AG20443 (cell line): ENCODE data around the gene TET3.

Experiments
- DNase-seq: peaks from one replicate; pipeline ENCODE4 v3.0.0; 2012; ENCODE audit warnings: low spot score, mixed read lengths

Gene TET3

DNA sequence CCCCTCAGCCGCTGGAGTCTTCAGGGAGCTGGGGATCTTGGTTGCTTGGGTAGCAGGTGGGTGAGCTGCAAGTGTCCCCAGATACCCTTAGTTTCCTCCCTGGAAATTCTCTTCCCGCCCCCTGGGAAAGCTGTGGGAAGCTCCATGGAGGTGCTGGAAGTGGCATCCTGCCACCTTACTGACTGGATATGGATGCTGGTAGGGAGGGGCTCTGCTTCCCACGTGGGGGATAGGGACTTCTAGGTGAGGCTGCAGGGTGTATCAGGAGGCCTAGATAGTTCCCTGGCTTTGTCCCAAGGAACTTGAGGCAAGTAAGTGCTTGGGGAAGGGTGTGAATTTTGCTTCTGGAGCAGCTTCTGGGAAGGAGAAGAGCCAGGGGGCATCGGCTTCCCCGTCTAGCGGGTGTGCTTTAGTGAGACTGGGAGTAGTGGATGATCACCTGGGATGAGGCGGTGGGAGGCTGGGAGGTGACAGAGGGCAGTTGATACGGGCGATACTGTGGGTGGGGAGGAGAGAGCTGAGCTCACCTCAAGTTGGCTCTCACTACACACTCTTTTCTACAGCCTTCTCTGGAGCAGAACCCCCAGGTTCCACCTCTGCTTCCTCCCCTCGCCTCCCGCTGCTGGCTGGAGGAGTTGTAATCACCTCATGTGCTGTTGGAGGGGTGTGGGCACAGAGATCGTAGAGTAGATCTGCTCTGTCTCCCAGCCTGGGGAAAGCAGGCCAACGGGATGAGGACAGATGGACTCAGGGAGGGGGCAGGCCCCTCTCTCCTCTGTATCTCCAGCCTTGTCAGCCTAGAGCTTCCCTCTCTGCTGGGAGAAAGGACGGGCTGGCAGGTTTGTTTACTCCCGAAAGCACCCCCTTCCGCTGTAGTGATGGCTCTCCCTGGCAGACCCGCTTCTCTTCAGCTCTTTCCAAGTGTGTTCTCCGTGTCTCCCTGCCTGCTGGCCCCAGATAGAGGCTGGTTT is 19.8 kb downstream of the TET3 start:
- DNase-seq, result no peak

- DNase-seq, result no peak
Measured at GRCh38 chr2:74005786-74006185, 21.1 kb downstream of the TET3 start.

DNA sequence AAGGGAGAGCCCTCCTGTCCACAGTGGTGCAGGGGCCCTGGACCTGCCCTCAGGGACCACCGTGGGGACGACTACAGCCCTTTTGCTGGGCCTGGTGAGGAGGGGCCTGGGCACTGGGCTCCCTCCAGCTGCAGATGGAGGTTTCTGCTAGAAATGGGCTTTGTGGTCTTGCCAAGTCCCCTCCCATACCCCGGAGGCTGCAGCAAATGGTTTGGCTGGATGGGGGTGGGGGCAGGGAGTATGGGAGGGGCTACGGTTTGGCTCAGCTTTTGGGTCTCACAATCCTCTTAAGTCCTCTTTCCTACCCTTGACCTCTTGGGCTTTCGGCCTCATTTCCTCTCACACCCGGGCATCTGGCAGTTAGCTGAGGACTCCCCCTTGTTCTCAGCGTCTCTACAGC is 21.7 kb downstream of the TET3 start:
- no peak for DNase-seq

DNA sequence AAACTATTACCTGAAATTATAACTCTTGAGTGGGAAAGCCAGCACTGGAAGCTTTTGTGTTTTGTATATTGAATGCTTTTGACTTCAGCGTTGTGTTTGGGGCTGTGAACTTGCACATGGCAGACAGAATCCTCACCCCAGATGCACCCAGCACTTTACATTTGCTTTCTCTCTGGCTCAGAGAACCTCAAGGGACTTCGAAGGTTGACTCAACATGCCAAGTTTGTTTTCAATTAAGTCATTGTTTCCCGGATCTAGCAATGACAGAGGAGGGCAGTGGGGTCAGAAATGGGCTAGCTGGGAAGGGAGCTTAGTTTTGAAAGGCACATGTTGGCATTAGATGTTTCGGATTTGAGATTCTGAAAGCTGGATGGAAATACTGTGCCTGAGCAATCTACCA is 22.4 kb downstream of the TET3 start:
- DNase-seq, result no peak

DNA sequence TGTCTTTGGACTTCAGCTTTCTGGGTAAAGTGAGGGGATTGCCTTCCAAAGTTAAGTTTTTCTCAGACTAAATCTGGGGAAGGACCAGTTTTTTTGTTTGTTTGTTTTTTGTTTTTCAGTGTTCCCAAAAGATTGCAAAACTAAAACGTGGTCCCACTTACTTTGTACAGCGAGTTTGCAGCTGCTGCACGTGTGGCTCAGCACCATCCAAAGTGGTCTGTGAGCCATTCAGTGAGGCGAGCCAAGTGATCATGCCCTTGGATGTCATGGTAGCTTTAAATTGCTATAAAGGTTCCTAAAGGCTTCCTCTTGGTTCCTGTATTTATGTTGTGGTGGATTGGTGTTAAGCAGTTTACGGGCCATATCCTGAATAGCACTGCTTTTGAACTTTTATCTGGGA is 23.0 kb downstream of the TET3 start:
- no peak for DNase-seq

DNA sequence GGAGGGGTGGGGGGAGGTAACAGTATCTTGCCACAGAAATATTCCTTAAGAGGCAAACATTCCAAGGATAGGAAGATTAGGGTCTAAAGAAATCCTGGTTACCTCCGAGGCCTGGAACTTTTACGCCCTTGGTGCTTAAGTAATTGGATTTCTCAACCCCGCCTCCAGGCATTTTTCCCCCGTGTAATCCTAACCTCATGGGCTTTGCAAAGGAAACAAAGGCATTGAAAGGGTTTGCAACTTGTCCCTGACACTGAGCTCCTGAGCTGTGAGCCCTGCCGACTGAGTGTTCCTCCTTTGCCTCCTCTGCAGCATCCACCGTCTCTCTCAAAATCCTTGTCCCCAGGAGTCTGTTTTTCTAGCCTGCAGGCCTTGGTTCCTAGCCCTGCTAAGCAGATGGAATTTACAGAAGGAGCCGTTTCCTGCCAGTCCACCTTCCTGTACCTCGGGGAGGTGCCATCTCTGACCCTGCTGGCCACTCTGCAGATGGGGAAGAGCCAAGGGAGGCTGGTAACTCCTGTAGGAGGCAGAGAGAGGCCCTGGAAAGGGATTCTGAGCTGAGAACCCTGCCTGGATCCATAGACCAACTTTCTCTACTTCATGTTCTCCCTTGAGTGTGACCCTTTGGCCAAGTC is 24.2 kb downstream of the TET3 start:
- DNase-seq, result no peak

DNA sequence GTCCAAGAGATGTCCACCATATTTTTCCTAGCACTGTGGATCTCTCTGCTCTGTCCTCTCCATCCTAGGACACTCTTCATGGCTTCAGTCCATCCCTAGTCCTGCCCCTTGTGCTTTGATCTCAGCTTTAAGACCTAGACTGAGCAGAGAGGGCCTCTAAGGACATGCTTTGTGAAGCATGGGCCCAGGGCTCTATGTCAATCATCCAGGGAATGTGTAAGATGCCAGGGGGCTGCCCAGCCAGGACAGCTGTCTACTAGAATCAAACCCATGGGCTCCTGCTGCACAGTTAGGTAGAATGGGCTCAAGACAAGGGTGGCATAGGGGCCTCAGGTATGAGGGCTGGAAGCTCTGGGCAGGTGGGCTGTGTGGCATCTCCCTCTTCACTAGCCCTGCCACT is 24.9 kb downstream of the TET3 start:
- DNase-seq, result no peak

DNA sequence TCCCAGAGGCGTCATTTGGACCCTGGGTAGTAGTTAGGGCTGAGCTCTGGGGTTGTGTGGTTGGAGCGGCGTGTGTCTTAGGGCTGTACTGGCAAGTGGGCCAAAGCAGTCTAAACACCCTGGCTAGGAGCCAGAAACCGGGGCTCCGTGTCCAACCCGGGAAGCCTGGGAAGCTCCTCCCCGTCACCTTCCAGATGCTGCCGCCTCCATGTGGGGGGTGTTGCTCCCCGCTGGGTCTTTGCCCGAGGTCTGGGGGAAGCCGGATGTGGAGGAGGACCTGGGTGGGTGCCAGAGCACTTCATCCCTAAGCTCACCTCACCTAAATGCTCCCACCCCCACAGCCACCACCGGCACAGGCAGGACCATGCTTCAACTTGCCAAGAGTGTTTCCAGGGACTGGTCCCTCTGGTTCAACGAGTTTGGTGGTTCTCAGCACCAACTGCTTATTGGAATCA is 25.4 kb downstream of the TET3 start:
- no peak for DNase-seq

DNA sequence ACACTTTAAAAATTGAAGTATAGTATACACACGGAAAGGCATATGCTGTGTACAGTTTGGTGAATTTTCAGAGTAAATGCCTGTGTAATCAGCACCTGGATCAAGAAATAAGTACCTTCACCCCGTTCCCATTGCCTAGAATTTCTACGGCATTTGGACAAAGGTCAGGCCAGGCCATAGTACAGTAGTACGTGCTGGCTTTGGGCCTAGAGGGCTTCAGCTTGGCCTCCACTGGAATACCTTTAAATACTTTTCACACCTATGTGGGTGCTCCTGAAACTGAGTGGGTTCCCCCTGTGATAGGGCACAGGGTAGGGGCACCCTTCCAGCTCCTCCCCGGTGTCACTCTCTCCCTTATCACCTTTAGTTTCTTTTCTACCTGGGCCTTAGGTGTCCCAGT is 26.5 kb downstream of the TET3 start:
- no peak for DNase-seq

DNA sequence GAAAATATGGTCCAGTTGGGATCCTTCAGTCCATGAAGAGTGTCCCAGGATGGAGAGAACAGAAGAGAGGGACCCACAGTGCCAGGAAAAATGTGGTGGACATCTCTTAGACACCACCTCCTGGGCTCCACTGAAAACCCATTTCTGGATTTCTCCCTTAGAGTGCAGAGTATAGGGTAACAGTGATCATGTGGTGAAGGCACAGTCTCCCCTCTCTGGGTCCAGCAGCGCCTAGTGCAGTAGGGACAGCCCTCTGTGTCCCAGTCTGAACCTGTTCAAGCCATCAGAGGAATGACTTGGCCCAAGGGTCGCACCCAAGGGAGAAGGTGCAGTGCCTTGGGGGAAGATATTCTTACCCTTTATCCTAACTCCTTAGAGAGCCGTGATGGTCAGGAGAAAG is 30.1 kb downstream of the TET3 start:
- no peak for DNase-seq

GRCh38 chr2:74017223-74017622 is 32.5 kb downstream of the TET3 start:
- no peak for DNase-seq

- DNase-seq, result no peak
Measured at GRCh38 chr2:74019516-74019915, 34.8 kb downstream of the TET3 start.

- no peak for DNase-seq
Measured at GRCh38 chr2:74020702-74021406, 36.1 kb downstream of the TET3 start.

GRCh38 chr2:74021407-74021755 is 36.7 kb downstream of the TET3 start:
- no peak for DNase-seq

- DNase-seq, result no peak
Measured at GRCh38 chr2:74024216-74024615, 39.5 kb downstream of the TET3 start.

DNA sequence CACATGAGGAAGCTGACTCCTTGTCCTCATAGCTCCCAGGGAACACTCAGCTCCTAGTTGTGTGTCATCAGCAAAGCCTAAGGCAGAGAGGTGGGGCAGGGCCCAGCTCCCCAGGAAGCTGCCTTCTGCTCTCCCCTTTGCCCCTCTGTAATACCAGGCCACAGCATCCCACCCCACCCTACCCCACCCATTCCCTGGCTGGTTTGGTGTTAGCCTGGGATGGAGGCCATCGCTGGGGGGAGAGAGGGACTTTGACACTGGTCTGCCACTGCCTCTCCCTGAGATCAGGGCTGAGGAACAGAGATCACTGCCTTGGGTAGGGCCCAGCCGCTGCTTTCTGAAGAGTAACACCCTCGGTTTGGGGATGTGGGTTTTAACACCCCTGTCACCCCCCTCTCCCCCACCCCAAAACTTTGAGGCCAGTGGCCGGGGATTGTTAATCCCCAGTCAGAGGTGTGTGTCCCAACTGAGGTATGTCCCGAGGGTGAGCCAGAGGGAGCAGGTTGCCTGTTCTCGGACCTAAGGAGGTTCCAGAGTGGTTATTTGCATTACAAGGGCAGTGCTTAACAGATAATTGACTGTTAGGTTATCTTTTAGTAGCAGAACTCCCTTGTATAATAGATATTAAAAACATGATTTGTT is 41.4 kb downstream of the TET3 start:
- no peak for DNase-seq

DNA sequence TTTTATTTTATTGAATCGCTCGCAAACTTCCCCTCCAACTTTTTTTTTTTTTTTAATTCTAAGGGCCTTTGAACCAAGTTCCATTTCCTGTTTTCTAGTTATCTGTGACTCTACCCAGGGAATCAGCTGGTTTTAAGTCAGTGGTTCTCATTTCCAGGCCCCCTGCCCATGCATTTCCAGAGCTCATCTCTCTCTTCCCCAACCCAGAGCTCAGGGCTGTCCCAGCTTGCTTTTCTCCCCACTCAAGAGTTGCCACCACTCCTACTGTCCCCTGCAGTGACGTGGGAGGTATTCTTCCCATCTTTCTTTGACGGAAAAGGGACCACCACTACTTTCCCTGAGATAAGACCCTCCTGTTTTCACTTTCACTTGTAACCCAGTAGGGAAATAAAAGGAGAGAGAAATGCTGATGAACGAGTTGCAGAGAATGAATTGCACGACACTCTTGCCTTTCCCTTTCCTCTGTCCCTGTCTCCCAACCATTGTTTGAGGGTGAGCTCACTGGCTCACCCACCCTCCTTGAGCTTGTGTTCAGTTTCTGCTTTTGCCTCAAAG is 42.1 kb downstream of the TET3 start:
- no peak for DNase-seq

- no peak for DNase-seq
Measured at GRCh38 chr2:74027496-74027895, 42.8 kb downstream of the TET3 start.

- DNase-seq, result no peak
Measured at GRCh38 chr2:74028290-74028689, 43.6 kb downstream of the TET3 start.

DNA sequence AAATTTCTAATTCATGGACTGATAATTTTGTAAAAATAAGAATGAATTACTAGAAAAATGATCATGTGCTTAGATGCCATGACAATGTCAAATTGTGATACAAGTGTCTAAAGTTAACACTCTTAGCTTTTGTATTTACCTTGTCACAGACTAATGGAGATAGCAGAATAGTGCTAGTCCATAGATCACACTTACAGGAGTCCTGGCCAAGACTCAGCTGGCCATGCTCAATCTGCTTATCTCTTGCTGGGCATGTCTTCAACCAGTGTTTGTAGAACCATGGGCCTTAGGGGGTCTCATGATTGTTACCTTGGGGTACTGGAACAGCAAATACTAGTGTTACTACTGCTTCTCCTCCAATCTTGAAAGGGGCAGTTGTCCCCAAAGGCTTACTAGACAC is 44.0 kb downstream of the TET3 start:
- DNase-seq, result no peak

GRCh38 chr2:74029714-74030397 is 45.1 kb downstream of the TET3 start:
- DNase-seq, result no peak

DNA sequence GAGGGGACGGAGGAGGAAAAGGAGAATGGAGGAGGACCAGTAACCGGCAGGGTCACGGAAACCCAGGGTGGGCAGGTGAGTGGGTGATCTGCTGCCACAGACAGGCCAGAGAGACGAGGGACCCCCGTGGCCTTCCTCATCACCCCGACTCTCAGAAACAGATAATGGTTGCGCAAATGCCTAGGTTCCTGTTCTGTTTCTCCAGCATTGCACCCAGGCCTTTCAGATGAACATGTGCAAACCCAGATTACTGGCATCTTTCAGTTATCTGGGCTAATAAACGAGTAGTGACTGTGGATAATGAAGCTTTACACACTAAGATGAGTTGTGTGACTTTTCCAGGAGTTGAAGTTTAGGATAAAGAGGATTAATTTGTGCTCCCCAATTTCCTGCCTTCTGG is 46.5 kb downstream of the TET3 start:
- no peak for DNase-seq
